B cell (primary cell): ENCODE results near the gene FADS2. TPM values are rescaled to one million over a fixed set of nuclear protein-coding genes. Genes with fewer than 3 reads are reported as not detected.

Source experiments
- ATAC-seq: fragments of 200-7000 bp; cut with Tn5 transposase; one replicate; pipeline ENCODE4 v1.10.0; 2021; ENCODE audit warnings: low read depth, mild to moderate bottlenecking, moderate number of reproducible peaks, moderate library complexity
- CTCF ChIA-PET: fragments of 350-600 bp; sonication (Branson Sonifier 250); formaldehyde crosslinking; loops from one replicate; lab custom pipeline; 2021; ENCODE audit warnings: antibody characterized with exemption, inconsistent platforms; lab: Charles Lee
- POLR2A ChIA-PET: fragments of 350-600 bp; sonication (Branson Sonifier 250); formaldehyde crosslinking; loops from one replicate; lab custom pipeline; 2021; ENCODE audit warnings: antibody characterized with exemption; lab: Charles Lee
- DNase-seq: peaks from one replicate; pipeline ENCODE4 v3.0.0; 2013
- H2AFZ ChIP-seq: 2 replicates; pipeline ENCODE4 v1.6.1; 2012; ENCODE audit warnings: mild to moderate bottlenecking, low read depth, low read length; ENCODE audit not compliant: insufficient read depth, poor library complexity, severe bottlenecking
- H3K27ac ChIP-seq, 2 donors: 1 replicate in 1 of 2; 2 replicates in 1 of 2; pipeline ENCODE4 v1.5.1; 2012 to 2013; ENCODE audit warnings: low read length in 2 of 2, mild to moderate bottlenecking in 2 of 2, moderate library complexity in 1 of 2
- H3K27me3 ChIP-seq, 4 experiments: fragments of 200-600 bp in 1 of 4; sonication (generic) in 1 of 4; replicated peaks in 1 of 4; 1 replicate in 2 of 4; 2 replicates in 2 of 4; pipeline versions ENCODE4 v1.6.1 to v1.7.0; 2013 to 2016; ENCODE audit warnings: low read length in 3 of 4, mild to moderate bottlenecking in 2 of 4, mixed read lengths in 1 of 4, moderate library complexity in 1 of 4; ENCODE audit not compliant: insufficient read depth in 4 of 4, control insufficient read depth in 3 of 4; ENCODE audit errors: control extremely low read depth in 1 of 4
- H3K36me3 ChIP-seq, 2 experiments: replicated peaks in 1 of 2; 1 replicate in 1 of 2; 2 replicates in 1 of 2; pipeline versions ENCODE4 v1.6.1 to v1.7.1; 2013; ENCODE audit warnings: low read length in 1 of 2; ENCODE audit not compliant: insufficient read depth in 2 of 2, control insufficient read depth in 1 of 2; ENCODE audit errors: control extremely low read depth in 1 of 2, extremely low read depth in 1 of 2
- H3K4me1 ChIP-seq, 2 donors: fragments of 200-600 bp in 1 of 2; sonication (generic) in 1 of 2; 1 replicate in 1 of 2; 2 replicates in 1 of 2; pipeline versions ENCODE4 v1.5.1 to v1.6.1; 2013 to 2017; ENCODE audit warnings: low read length in 2 of 2; ENCODE audit not compliant: control insufficient read depth in 2 of 2, insufficient read depth in 2 of 2
- H3K4me2 ChIP-seq: replicated peaks from 2 replicates; pipeline ENCODE3; 2012; ENCODE audit warnings: mild to moderate bottlenecking, low read depth, low read length; ENCODE audit not compliant: poor library complexity, severe bottlenecking
- H3K4me3 ChIP-seq, 5 experiments: fragments of 200-600 bp in 1 of 5; sonication (generic) in 1 of 5; 1 replicate in 3 of 5; 2 replicates in 2 of 5; pipeline versions ENCODE4 v1.5.1 to v1.7.0; 2011 to 2016; ENCODE audit warnings: low read length in 4 of 5, mild to moderate bottlenecking in 4 of 5, low read depth in 2 of 5, control low read depth in 1 of 5, moderate library complexity in 1 of 5; ENCODE audit not compliant: insufficient read depth in 1 of 5; ENCODE audit errors: control extremely low read depth in 1 of 5, extremely low read depth in 1 of 5
- H3K79me2 ChIP-seq: fragments of 200-600 bp; sonication (generic); one replicate; pipeline ENCODE4 v1.6.0; 2016; ENCODE audit warnings: low read length; ENCODE audit not compliant: control insufficient read depth, insufficient read depth
- H3K9ac ChIP-seq: fragments of 200-600 bp; sonication (generic); 2 replicates; pipeline ENCODE4 v1.6.1; 2017; ENCODE audit warnings: mild to moderate bottlenecking, low read length, moderate library complexity
- H3K9me3 ChIP-seq, 3 donors: one replicate each; pipeline versions ENCODE4 v1.6.1 to v1.7.1; 2013; ENCODE audit warnings: low read length in 2 of 3; ENCODE audit not compliant: control insufficient read depth in 2 of 3, insufficient read depth in 1 of 3; ENCODE audit errors: control extremely low read depth in 1 of 3
- H4K20me1 ChIP-seq: 2 replicates; pipeline ENCODE4 v1.6.0; 2012; ENCODE audit warnings: mild to moderate bottlenecking, low read length; ENCODE audit not compliant: insufficient read depth, control insufficient read depth, poor library complexity, severe bottlenecking
- H3K27ac Mint-ChIP-seq: one replicate; pipeline ENCODE4 v1.8.0; 2021; ENCODE audit warnings: mixed read lengths
- H3K27me3 Mint-ChIP-seq: one replicate; pipeline ENCODE4 v1.8.0; 2021; ENCODE audit warnings: mixed read lengths
- H3K4me1 Mint-ChIP-seq: one replicate; pipeline ENCODE4 v1.8.0; 2021; ENCODE audit warnings: mixed read lengths
- H3K4me3 Mint-ChIP-seq: one replicate; pipeline ENCODE4 v1.8.0; 2021; ENCODE audit warnings: mixed read lengths
- H3K9me3 Mint-ChIP-seq: one replicate; pipeline ENCODE4 v1.8.0; 2022; ENCODE audit warnings: mixed read lengths; ENCODE audit not compliant: insufficient read depth
- EZH2 ChIP-seq: IDR thresholded peaks from 2 replicates; pipeline ENCODE4 v1.6.1; 2012; ENCODE audit warnings: borderline replicate concordance, low read depth, mild to moderate bottlenecking, moderate library complexity, low read length; ENCODE audit not compliant: insufficient read depth, poor library complexity, severe bottlenecking
- WGBS: methylation state at CpG from one replicate; pipeline ENCODE4 v1.1.5; 2013; ENCODE audit warnings: missing lambda C conversion rate; ENCODE audit not compliant: insufficient coverage; 5-methylcytosine and 5-hydroxymethylcytosine counted together
- intact Hi-C: fragments of 100-400 bp; cut with micrococcal nuclease; formaldehyde crosslinking; loops from one replicate; pipeline ENCODE4 v1.10.0; 2022
- polyA plus RNA-seq: library from polyadenylated mRNA; depleted of rRNA; stranded (reverse); fragments of >200 nt; gene quantifications from 2 replicates; pipeline ENCODE4 v1.2.3, GENCODE V29; 2012
- total RNA-seq, 2 donors: library from RNA; stranded (reverse); fragments of 120-200 nt in 1 of 2; gene quantifications; 1 replicate in 1 of 2; 2 replicates in 1 of 2; pipeline versions ENCODE4 v1.2.3 to v1.2.4, GENCODE V29; 2013 to 2022
- TF ChIP-seq, protein P1 (sequence below): fragments of 200-600 bp; IDR thresholded peaks from one replicate; pipeline ENCODE4 v1.8.0; 2022; ENCODE audit warnings: antibody characterized with exemption, mild to moderate bottlenecking

FADS2 gene
- total and polyA plus RNA-seq, 2 donors (not counting 1 experiment from before 2014, with no cell fraction given): 1.5 to 5.9 TPM

DNA sequence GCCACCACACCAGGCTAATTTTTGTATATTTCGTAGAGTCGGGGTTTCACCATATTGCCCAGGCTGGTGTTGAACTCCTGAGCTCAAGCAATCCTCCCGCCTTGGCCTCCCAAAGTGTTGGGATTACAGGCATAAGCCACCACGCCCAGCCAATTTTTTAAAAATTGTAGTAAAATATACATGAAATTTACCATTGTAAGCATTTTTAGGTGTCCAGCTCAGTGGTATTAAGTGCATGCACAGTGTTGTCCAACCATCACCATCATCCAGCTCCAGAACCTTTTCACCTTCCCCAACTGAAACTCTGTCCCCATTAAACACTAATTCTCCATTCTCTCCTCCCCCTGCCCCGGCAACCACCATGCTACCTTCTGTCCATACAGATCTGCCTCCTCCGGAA lies 54.8 kb downstream of the FADS2 start:
- no peak overlapping the region for H3K9ac ChIP-seq
- no peak overlapping the region for H3K4me2 ChIP-seq
- H3K9me3 ChIP-seq: peaks cover 0 to 11% (median 0%) of the 10 kb centered on the region in 3 donors
- H3K9me3 Mint-ChIP-seq: no peaks in the 10 kb centered on the region
- H3K27ac ChIP-seq: no peak overlapping the region
- intact Hi-C loops: no loop called here
- ChIA-PET POLR2A (interaction anchor here (0.7 kb wide), 1 partner anchor 16 kb away, joined by 3 read pairs; no protein-coding TSS in a partner anchor), CTCF (interaction anchor here (0.9 to 17.9 kb wide), 8 partner anchors 9 to 201 kb away, joined by 3 to 307 read pairs (median 26); partner anchors contain the start of genes BEST1 and FADS3)
- no peak overlapping the region for H2AFZ ChIP-seq
- peak overlapping the region; percentile 3 for H3K4me3 Mint-ChIP-seq
- peaks cover 24% of the 10 kb centered on the region for H4K20me1 ChIP-seq
- peaks cover 0 to 9% of the 10 kb centered on the region in 2 experiments for H3K36me3 ChIP-seq
- H3K27ac Mint-ChIP-seq: peak overlapping the region; percentile 1
- ATAC-seq: no peak
- H3K4me1 Mint-ChIP-seq: peaks cover 57% of the 10 kb centered on the region
- no peak overlapping the region for H3K4me3 ChIP-seq
- TF ChIP-seq, protein P1, sequence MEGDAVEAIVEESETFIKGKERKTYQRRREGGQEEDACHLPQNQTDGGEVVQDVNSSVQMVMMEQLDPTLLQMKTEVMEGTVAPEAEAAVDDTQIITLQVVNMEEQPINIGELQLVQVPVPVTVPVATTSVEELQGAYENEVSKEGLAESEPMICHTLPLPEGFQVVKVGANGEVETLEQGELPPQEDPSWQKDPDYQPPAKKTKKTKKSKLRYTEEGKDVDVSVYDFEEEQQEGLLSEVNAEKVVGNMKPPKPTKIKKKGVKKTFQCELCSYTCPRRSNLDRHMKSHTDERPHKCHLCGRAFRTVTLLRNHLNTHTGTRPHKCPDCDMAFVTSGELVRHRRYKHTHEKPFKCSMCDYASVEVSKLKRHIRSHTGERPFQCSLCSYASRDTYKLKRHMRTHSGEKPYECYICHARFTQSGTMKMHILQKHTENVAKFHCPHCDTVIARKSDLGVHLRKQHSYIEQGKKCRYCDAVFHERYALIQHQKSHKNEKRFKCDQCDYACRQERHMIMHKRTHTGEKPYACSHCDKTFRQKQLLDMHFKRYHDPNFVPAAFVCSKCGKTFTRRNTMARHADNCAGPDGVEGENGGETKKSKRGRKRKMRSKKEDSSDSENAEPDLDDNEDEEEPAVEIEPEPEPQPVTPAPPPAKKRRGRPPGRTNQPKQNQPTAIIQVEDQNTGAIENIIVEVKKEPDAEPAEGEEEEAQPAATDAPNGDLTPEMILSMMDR: no peak
- DNase-seq: no peak
- peaks cover 35% of the 10 kb centered on the region for H3K79me2 ChIP-seq
- peaks cover 29 to 59% of the 10 kb centered on the region in 2 donors for H3K4me1 ChIP-seq
- no peaks in the 10 kb centered on the region for H3K27me3 Mint-ChIP-seq
- no peaks in the 10 kb centered on the region for H3K27me3 ChIP-seq
- WGBS: 50% methylated on average over 2 of the region's 6 CpGs

DNA sequence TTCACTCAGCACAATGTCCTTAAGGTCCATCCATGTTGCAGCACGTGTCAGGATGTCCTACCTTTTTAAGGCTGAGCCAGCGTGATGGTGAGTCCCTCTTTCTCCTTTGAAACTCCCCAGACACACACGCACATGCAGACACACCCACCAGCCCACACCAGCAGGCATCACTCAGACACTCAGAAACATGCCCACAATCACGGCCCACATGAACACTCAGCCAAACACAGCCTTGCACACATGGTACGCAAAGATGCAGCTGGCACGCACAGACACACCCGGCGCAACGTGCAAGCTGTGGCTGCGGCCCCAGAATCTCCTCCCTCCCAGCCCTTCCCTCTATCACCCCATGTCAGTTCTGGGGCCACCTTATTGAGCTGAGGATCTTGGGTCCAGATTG lies 55.2 kb downstream of the FADS2 start:
- H3K27me3 Mint-ChIP-seq: no peaks in the 10 kb centered on the region
- peaks cover 39% of the 10 kb centered on the region for H3K79me2 ChIP-seq
- H3K27ac Mint-ChIP-seq: peak overlapping the region; percentile 47
- no peaks in the 10 kb centered on the region for H3K27me3 ChIP-seq
- no peak for DNase-seq
- peaks cover 0 to 7% of the 10 kb centered on the region in 2 experiments for H3K36me3 ChIP-seq
- 85% methylated on average over 10 of the region's 10 CpGs for WGBS
- POLR2A ChIA-PET: no interaction called here
- H3K4me3 Mint-ChIP-seq: peak overlapping the region; percentile 3
- peaks cover 0 to 11% (median 0%) of the 10 kb centered on the region in 3 donors for H3K9me3 ChIP-seq
- H3K4me2 ChIP-seq: no peak overlapping the region
- no peak for ATAC-seq
- intact Hi-C loops: no loop called here
- no peaks in the 10 kb centered on the region for H3K9me3 Mint-ChIP-seq
- TF ChIP-seq EZH2: no peak
- TF ChIP-seq, protein P1: no peak
- peaks cover 54% of the 10 kb centered on the region for H3K4me1 Mint-ChIP-seq
- H3K4me3 ChIP-seq: no peak overlapping the region
- no peak overlapping the region for H3K27ac ChIP-seq
- H2AFZ ChIP-seq: no peak overlapping the region
- H4K20me1 ChIP-seq: peaks cover 29% of the 10 kb centered on the region
- no peak overlapping the region for H3K9ac ChIP-seq
- CTCF ChIA-PET: interaction anchor here (0.9 to 17.9 kb wide), 5 partner anchors 9 to 201 kb away, joined by 3 to 307 read pairs (median 144); partner anchors contain the start of gene BEST1
- peaks cover 29 to 59% of the 10 kb centered on the region in 2 donors for H3K4me1 ChIP-seq
